HCT116 (cell line): ENCODE data around the gene IP6K3. TPM values are rescaled to one million over a fixed set of nuclear protein-coding genes. Genes with fewer than 3 reads are reported as not detected.

ENCODE experiments used
- ATAC-seq: fragments of 200-7000 bp; cut with Tn5 transposase; 2 replicates; pipeline ENCODE4 v1.9.1; 2020; ENCODE audit warnings: mild to moderate bottlenecking, moderate library complexity
- BruUV-seq: library from RNA; stranded (reverse); fragments of 400-500 nt; replicated peaks from 2 replicates; lab custom pipeline; 2021; lab: Mats Ljungman, UMichigan
- CTCF ChIA-PET: fragments of 300-600 bp; sonication (Branson Sonifier 250); formaldehyde crosslinking; loops from one replicate; lab custom pipeline; 2021; ENCODE audit warnings: antibody characterized with exemption; lab: Charles Lee
- POLR2A ChIA-PET: fragments of 300-600, 350-600 bp; sonication (Branson Sonifier 250); formaldehyde crosslinking; loops from one replicate; lab custom pipeline; 2021; ENCODE audit warnings: antibody characterized with exemption; lab: Charles Lee
- RAD21 ChIA-PET, 2 experiments: fragments of 300-600 bp; sonication (Branson Sonifier 250); formaldehyde crosslinking; loops; one replicate each; lab custom pipeline; 2023; ENCODE audit warnings: low total read pairs in 2 of 2; ENCODE audit not compliant: uncharacterized antibody in 2 of 2, unreplicated experiment in 2 of 2, low non-redundant PET in 1 of 2; lab: Charles Lee
- DNase-seq: peaks from one replicate; pipeline ENCODE4 v3.0.0-alpha.2; 2010; ENCODE audit warnings: low read depth, low spot score
- H2AFZ ChIP-seq: fragments of 200-600 bp; shearing (Covaris generic), sonication (generic); 2 replicates; pipeline ENCODE4 v1.6.1; 2017; ENCODE audit warnings: low read depth, mixed run types, mixed read lengths, antibody characterized with exemption, low read length; ENCODE audit not compliant: poor library complexity, severe bottlenecking
- H3K27ac ChIP-seq: 2 replicates; pipeline ENCODE4 v1.5.1; 2012; ENCODE audit warnings: low read depth, low read length
- H3K27me3 ChIP-seq: fragments of 200-600 bp; sonication (generic); 2 replicates; pipeline ENCODE4 v1.6.1; 2016; ENCODE audit warnings: mixed run types, low read length, mixed read lengths; ENCODE audit not compliant: insufficient read depth
- H3K36me3 ChIP-seq, 2 experiments: fragments of 200-500 bp in 1 of 2; fragments of 200-600 bp in 1 of 2; sonication (Bioruptor generic) in 1 of 2; sonication (generic) in 1 of 2; 2 replicates each; pipeline versions ENCODE4 v1.5.1 to v1.6.1; 2014 to 2016; ENCODE audit warnings: low read length in 2 of 2, inconsistent platforms in 1 of 2, mixed read lengths in 1 of 2, mixed run types in 1 of 2; ENCODE audit not compliant: insufficient read depth in 2 of 2, control insufficient read depth in 1 of 2
- H3K4me1 ChIP-seq, 2 experiments: fragments of 200-600 bp in 1 of 2; sonication (generic) in 1 of 2; 2 replicates each; pipeline versions ENCODE4 v1.5.1 to v1.6.1; 2012 to 2017; ENCODE audit warnings: low read length in 2 of 2, inconsistent platforms in 1 of 2, mild to moderate bottlenecking in 1 of 2, mixed read lengths in 1 of 2, mixed run types in 1 of 2, moderate library complexity in 1 of 2; ENCODE audit not compliant: insufficient read depth in 2 of 2, control insufficient read depth in 1 of 2
- H3K4me2 ChIP-seq: fragments of 200-600 bp; sonication (generic); 2 replicates; pipeline ENCODE4 v1.6.1; 2017; ENCODE audit warnings: mixed run types, low read length, mixed read lengths
- H3K4me3 ChIP-seq, 2 experiments: fragments of 200-600 bp in 1 of 2; sonication (generic) in 1 of 2; replicated peaks in 1 of 2; 2 replicates each; pipeline ENCODE4 v1.5.1; 2011 to 2016; ENCODE audit warnings: low read length in 2 of 2, control low read depth in 1 of 2, low read depth in 1 of 2, mild to moderate bottlenecking in 1 of 2, mixed read lengths in 1 of 2, mixed run types in 1 of 2
- H3K79me2 ChIP-seq: fragments of 200-600 bp; sonication (generic); 2 replicates; pipeline ENCODE4 v1.6.1; 2017; ENCODE audit warnings: mild to moderate bottlenecking, mixed run types, low read length, moderate library complexity, mixed read lengths; ENCODE audit not compliant: insufficient read depth
- H3K9ac ChIP-seq: fragments of 200-600 bp; sonication (generic); 2 replicates; pipeline ENCODE4 v1.6.1; 2016; ENCODE audit warnings: low read length, mixed read lengths
- H3K9me2 ChIP-seq: fragments of 200-600 bp; sonication (generic), shearing (Covaris generic); 2 replicates; pipeline ENCODE4 v1.6.1; 2017; ENCODE audit warnings: mixed run types, mild to moderate bottlenecking, moderate library complexity; ENCODE audit not compliant: insufficient read depth
- H3K9me3 ChIP-seq, 2 experiments: fragments of 200-500 bp in 1 of 2; fragments of 200-600 bp in 1 of 2; sonication (Bioruptor generic) in 1 of 2; sonication (generic) in 1 of 2; 2 replicates each; pipeline ENCODE4 v1.6.1; 2014 to 2017; ENCODE audit warnings: low read length in 2 of 2, mixed read lengths in 2 of 2, inconsistent platforms in 1 of 2, low read depth in 1 of 2, mild to moderate bottlenecking in 1 of 2, mixed run types in 1 of 2, moderate library complexity in 1 of 2; ENCODE audit not compliant: control insufficient read depth in 1 of 2, insufficient read depth in 1 of 2
- H4K20me1 ChIP-seq: fragments of 200-600 bp; sonication (generic), shearing (Covaris generic); 2 replicates; pipeline ENCODE4 v1.6.1; 2017; ENCODE audit warnings: mixed run types, mild to moderate bottlenecking, moderate library complexity; ENCODE audit not compliant: insufficient read depth
- CBX3 ChIP-seq: IDR thresholded peaks from 2 replicates; pipeline ENCODE4 v1.6.1; 2012; ENCODE audit warnings: low read depth
- CEBPB ChIP-seq: IDR thresholded peaks from 2 replicates; pipeline ENCODE4 v1.6.1; 2012; ENCODE audit warnings: low read depth
- EGR1 ChIP-seq: IDR thresholded peaks from 2 replicates; pipeline ENCODE4 v1.6.1; 2012; ENCODE audit warnings: low read depth
- EZH2phosphoT487 ChIP-seq: fragments of 200-600 bp; IDR thresholded peaks from 2 replicates; pipeline ENCODE4 v1.6.1; 2018; ENCODE audit warnings: antibody characterized with exemption, borderline replicate concordance
- JUND ChIP-seq: IDR thresholded peaks from 2 replicates; pipeline ENCODE4 v1.6.1; 2012
- POLR2A ChIP-seq: IDR thresholded peaks from 2 replicates; pipeline ENCODE4 v1.7.0; 2011; ENCODE audit warnings: borderline replicate concordance; ENCODE audit not compliant: insufficient read depth, insufficient read length; ENCODE audit errors: extremely low read depth
- POLR2AphosphoS5 ChIP-seq: IDR thresholded peaks from 2 replicates; pipeline ENCODE4 v1.6.1; 2011; ENCODE audit warnings: mild to moderate bottlenecking, low read depth, low read length, moderate library complexity
- RAD21 ChIP-seq: IDR thresholded peaks from 2 replicates; pipeline ENCODE4 v1.6.1; 2012; ENCODE audit warnings: low read depth, mild to moderate bottlenecking
- SIN3A ChIP-seq: IDR thresholded peaks from 2 replicates; pipeline ENCODE4 v1.6.1; 2012; ENCODE audit warnings: low read depth
- SP1 ChIP-seq: IDR thresholded peaks from 2 replicates; pipeline ENCODE4 v1.6.1; 2012; ENCODE audit warnings: low read depth
- ZFX ChIP-seq: fragments of 450-650 bp; IDR thresholded peaks from 2 replicates; pipeline ENCODE4 v1.6.1; 2017
- ZNF274 ChIP-seq: fragments of 200-500 bp; sonication (Bioruptor generic); IDR thresholded peaks from 2 replicates; pipeline ENCODE4 v1.6.1; 2014; ENCODE audit warnings: mild to moderate bottlenecking, low read depth, low read length, inconsistent platforms
- intact Hi-C: fragments of 100-400 bp; cut with micrococcal nuclease; formaldehyde crosslinking; loops from 2 replicates; pipeline ENCODE4 v1.10.0; 2022
- total RNA-seq: library from RNA; stranded (reverse); gene quantifications from one replicate; pipeline ENCODE4 v1.2.1, GENCODE V29; 2021; ENCODE audit not compliant: unreplicated experiment
- TF ChIP-seq, protein P1 (sequence below): IDR thresholded peaks from 2 replicates; pipeline ENCODE4 v1.6.1; 2012; ENCODE audit warnings: low read depth
- TF ChIP-seq, protein P2 (sequence below): IDR thresholded peaks from 2 replicates; pipeline ENCODE4 v1.6.1; 2012
- TF ChIP-seq, protein P3 (sequence below): IDR thresholded peaks from 2 replicates; pipeline ENCODE4 v1.6.1; 2012
- TF ChIP-seq, protein P4 (sequence below): IDR thresholded peaks from 2 replicates; pipeline ENCODE4 v1.6.1; 2011; ENCODE audit warnings: mild to moderate bottlenecking, low read length, moderate library complexity; ENCODE audit not compliant: insufficient replicate concordance; ENCODE audit errors: extremely low read depth

The IP6K3 gene
- total RNA-seq, 1 experiment from 2014 or later, result not detected

DNA sequence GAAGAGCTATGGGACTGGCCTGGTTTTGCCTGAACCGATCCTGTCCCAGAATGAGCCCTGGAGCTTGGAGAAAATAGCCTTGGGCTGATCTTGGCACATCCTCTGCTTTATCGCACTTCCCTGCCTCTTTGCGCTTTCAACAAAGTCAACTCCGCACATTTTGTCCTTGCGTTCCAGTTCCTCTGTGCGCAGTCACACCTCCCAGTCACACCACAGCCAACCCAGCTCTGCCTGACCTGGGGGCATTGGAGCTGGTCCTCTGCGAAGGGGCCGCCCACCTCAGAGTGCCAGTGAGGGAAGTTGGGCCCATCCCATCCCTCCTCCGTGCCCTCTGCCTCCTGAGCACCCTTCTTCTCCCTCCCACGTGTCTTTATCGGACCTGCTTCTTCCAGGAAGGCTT is 18.3 kb downstream of the IP6K3 start:
- TF ChIP-seq POLR2A (no peak), EZH2phosphoT487 (no peak), EGR1 (no peak), CEBPB (no peak)
- TF ChIP-seq, protein P1, sequence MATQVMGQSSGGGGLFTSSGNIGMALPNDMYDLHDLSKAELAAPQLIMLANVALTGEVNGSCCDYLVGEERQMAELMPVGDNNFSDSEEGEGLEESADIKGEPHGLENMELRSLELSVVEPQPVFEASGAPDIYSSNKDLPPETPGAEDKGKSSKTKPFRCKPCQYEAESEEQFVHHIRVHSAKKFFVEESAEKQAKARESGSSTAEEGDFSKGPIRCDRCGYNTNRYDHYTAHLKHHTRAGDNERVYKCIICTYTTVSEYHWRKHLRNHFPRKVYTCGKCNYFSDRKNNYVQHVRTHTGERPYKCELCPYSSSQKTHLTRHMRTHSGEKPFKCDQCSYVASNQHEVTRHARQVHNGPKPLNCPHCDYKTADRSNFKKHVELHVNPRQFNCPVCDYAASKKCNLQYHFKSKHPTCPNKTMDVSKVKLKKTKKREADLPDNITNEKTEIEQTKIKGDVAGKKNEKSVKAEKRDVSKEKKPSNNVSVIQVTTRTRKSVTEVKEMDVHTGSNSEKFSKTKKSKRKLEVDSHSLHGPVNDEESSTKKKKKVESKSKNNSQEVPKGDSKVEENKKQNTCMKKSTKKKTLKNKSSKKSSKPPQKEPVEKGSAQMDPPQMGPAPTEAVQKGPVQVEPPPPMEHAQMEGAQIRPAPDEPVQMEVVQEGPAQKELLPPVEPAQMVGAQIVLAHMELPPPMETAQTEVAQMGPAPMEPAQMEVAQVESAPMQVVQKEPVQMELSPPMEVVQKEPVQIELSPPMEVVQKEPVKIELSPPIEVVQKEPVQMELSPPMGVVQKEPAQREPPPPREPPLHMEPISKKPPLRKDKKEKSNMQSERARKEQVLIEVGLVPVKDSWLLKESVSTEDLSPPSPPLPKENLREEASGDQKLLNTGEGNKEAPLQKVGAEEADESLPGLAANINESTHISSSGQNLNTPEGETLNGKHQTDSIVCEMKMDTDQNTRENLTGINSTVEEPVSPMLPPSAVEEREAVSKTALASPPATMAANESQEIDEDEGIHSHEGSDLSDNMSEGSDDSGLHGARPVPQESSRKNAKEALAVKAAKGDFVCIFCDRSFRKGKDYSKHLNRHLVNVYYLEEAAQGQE, result no peak
- Histone ChIP-seq H3K36me3 (no peaks in the 10 kb centered on the region), H3K4me2 (no peak overlapping the region), H3K9me3 (no peaks in the 10 kb centered on the region), H2AFZ (no peak overlapping the region), H3K9me2 (no peaks in the 10 kb centered on the region), H3K4me1 (peaks cover 0 to 10% of the 10 kb centered on the region in 2 experiments; a peak in 2 of 4 replicates), H3K4me3 (no peak overlapping the region), H3K27me3 (peaks cover 9% of the 10 kb centered on the region; the same call in 1 of the 2 replicates), H4K20me1 (no peaks in the 10 kb centered on the region), H3K27ac (no peak overlapping the region), H3K9ac (no peak overlapping the region), H3K79me2 (no peaks in the 10 kb centered on the region)
- ChIA-PET POLR2A (no interaction called here), RAD21 (interaction anchor here in 1 of 2 experiments (0.5 kb wide), 1 partner anchor 13 kb away, joined by 7 read pairs; no protein-coding TSS in a partner anchor), CTCF (no interaction called here)
- DNase-seq, result no peak
- no TSS peak for BruUV-seq
- intact Hi-C loops, result no loop called here
- ATAC-seq, result no peak

DNA sequence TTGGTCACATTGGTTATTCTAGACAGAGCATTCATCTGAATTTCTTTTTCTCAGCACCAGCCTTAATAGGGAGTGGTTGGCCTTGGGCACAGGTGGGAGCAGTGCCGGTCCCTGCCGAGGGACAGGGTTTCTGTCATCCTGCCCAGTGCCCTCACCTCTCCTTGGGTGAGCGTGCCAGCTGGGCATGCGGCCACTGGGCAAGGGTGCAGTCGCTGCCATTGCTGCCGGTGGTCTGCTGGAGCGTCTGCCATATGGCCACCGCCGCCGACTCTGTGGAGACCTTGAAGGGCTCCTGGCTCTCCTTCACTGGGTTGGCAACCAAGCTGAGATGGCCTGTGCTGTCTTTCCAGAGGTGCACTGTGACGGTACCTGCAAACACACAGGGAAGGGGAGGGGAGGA is 18.8 kb downstream of the IP6K3 start:
- no peak overlapping the region for H3K4me3 ChIP-seq
- no peak overlapping the region for H2AFZ ChIP-seq
- no peaks in the 10 kb centered on the region for H3K9me2 ChIP-seq
- RAD21 ChIA-PET, result interaction anchor here in 1 of 2 experiments (0.5 kb wide), 1 partner anchor 13 kb away, joined by 7 read pairs; no protein-coding TSS in a partner anchor
- intact Hi-C loops, result no loop called here
- CTCF ChIA-PET, result no interaction called here
- H4K20me1 ChIP-seq, result no peaks in the 10 kb centered on the region
- H3K9me3 ChIP-seq, result no peaks in the 10 kb centered on the region
- no peak for DNase-seq
- no peak overlapping the region for H3K9ac ChIP-seq
- no peaks in the 10 kb centered on the region for H3K36me3 ChIP-seq
- no peaks in the 10 kb centered on the region for H3K79me2 ChIP-seq
- ATAC-seq, result no peak
- no peak overlapping the region for H3K4me2 ChIP-seq
- BruUV-seq, result no TSS peak
- H3K4me1 ChIP-seq, result peaks cover 0 to 6% of the 10 kb centered on the region in 2 experiments; a peak in 2 of 4 replicates
- no peak overlapping the region for H3K27ac ChIP-seq
- POLR2A ChIA-PET, result no interaction called here
- H3K27me3 ChIP-seq, result peaks cover 14% of the 10 kb centered on the region; the same call in 1 of the 2 replicates
- TF ChIP-seq, protein P2, sequence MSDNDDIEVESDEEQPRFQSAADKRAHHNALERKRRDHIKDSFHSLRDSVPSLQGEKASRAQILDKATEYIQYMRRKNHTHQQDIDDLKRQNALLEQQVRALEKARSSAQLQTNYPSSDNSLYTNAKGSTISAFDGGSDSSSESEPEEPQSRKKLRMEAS, result no peak
- no peak for TF ChIP-seq ZFX
- TF ChIP-seq RAD21, result no peak
- no peak for TF ChIP-seq SP1
- no peak for TF ChIP-seq CEBPB
- TF ChIP-seq, protein P3, sequence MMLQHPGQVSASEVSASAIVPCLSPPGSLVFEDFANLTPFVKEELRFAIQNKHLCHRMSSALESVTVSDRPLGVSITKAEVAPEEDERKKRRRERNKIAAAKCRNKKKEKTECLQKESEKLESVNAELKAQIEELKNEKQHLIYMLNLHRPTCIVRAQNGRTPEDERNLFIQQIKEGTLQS, result no peak
- no peak for TF ChIP-seq EGR1
- no peak for TF ChIP-seq SIN3A
- TF ChIP-seq, protein P4, sequence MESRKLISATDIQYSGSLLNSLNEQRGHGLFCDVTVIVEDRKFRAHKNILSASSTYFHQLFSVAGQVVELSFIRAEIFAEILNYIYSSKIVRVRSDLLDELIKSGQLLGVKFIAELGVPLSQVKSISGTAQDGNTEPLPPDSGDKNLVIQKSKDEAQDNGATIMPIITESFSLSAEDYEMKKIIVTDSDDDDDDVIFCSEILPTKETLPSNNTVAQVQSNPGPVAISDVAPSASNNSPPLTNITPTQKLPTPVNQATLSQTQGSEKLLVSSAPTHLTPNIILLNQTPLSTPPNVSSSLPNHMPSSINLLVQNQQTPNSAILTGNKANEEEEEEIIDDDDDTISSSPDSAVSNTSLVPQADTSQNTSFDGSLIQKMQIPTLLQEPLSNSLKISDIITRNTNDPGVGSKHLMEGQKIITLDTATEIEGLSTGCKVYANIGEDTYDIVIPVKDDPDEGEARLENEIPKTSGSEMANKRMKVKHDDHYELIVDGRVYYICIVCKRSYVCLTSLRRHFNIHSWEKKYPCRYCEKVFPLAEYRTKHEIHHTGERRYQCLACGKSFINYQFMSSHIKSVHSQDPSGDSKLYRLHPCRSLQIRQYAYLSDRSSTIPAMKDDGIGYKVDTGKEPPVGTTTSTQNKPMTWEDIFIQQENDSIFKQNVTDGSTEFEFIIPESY, result no peak
- TF ChIP-seq CBX3, result no peak
- TF ChIP-seq ZNF274, result no peak
- no peak for TF ChIP-seq POLR2AphosphoS5
- TF ChIP-seq JUND, result no peak
